IPS-15b (cell line): ENCODE measurements around the gene DLEU7.
A peak's percentile ranks its signal among the peaks of the same experiment; 100 is the strongest.

Source experiments
- H3K27me3 ChIP-seq: one replicate; pipeline ENCODE4 v1.6.1; 2013; ENCODE audit warnings: low read length; ENCODE audit not compliant: control insufficient read depth, insufficient read depth
- H3K36me3 ChIP-seq: one replicate; pipeline ENCODE4 v1.6.1; 2013; ENCODE audit warnings: low read length; ENCODE audit not compliant: control insufficient read depth, insufficient read depth
- H3K4me1 ChIP-seq: one replicate; pipeline ENCODE4 v1.6.1; 2013; ENCODE audit warnings: mild to moderate bottlenecking, low read length; ENCODE audit not compliant: control insufficient read depth, insufficient read depth
- H3K4me3 ChIP-seq: one replicate; pipeline ENCODE4 v1.5.1; 2013; ENCODE audit warnings: low read depth, low read length
- H3K9ac ChIP-seq: one replicate; pipeline ENCODE4 v1.6.1; 2013; ENCODE audit warnings: low read depth, mild to moderate bottlenecking, low read length
- H3K9me3 ChIP-seq: one replicate; pipeline ENCODE4 v1.6.1; 2013; ENCODE audit warnings: mild to moderate bottlenecking, low read length; ENCODE audit not compliant: control insufficient read depth, insufficient read depth

DLEU7 gene

GRCh38 chr13:50871405-50871804, 27.9 kb upstream of the DLEU7 start:
- Histone ChIP-seq H3K36me3 (no peaks in the 10 kb centered on the region), H3K4me3 (no peak overlapping the region), H3K9me3 (no peaks in the 10 kb centered on the region), H3K9ac (no peak overlapping the region), H3K27me3 (no peaks in the 10 kb centered on the region), H3K4me1 (peaks cover 3% of the 10 kb centered on the region)

- no peak overlapping the region for H3K9ac ChIP-seq
Measured at GRCh38 chr13:50867637-50867945, 24.1 kb upstream of the DLEU7 start.

GRCh38 chr13:50866817-50867636, 23.5 kb upstream of the DLEU7 start:
- H3K36me3 ChIP-seq = no peaks in the 10 kb centered on the region
- no peaks in the 10 kb centered on the region for H3K27me3 ChIP-seq
- no peaks in the 10 kb centered on the region for H3K9me3 ChIP-seq
- H3K9ac ChIP-seq = no peak overlapping the region
- no peak overlapping the region for H3K4me3 ChIP-seq
- peaks cover 3% of the 10 kb centered on the region for H3K4me1 ChIP-seq

More at GRCh38 chr13:50867637-50867945, 24.1 kb upstream of the DLEU7 start:
- Histone ChIP-seq H3K9me3 (no peaks in the 10 kb centered on the region), H3K27me3 (no peaks in the 10 kb centered on the region), H3K36me3 (no peaks in the 10 kb centered on the region), H3K4me1 (peaks cover 3% of the 10 kb centered on the region), H3K4me3 (no peak overlapping the region)

GRCh38 chr13:50864492-50864891, 21.0 kb upstream of the DLEU7 start:
- peaks cover 3% of the 10 kb centered on the region for H3K4me1 ChIP-seq
- no peaks in the 10 kb centered on the region for H3K27me3 ChIP-seq
- H3K4me3 ChIP-seq = no peak overlapping the region
- H3K36me3 ChIP-seq = no peaks in the 10 kb centered on the region
- H3K9me3 ChIP-seq = no peaks in the 10 kb centered on the region
- no peak overlapping the region for H3K9ac ChIP-seq

GRCh38 chr13:50855681-50856080, 12.2 kb upstream of the DLEU7 start:
- no peak overlapping the region for H3K4me3 ChIP-seq
- no peak overlapping the region for H3K9ac ChIP-seq
- H3K4me1 ChIP-seq = no peaks in the 10 kb centered on the region
- no peaks in the 10 kb centered on the region for H3K9me3 ChIP-seq
- H3K27me3 ChIP-seq = no peaks in the 10 kb centered on the region
- H3K36me3 ChIP-seq = no peaks in the 10 kb centered on the region

- H3K9ac ChIP-seq = no peak overlapping the region
Measured at GRCh38 chr13:50850445-50850844, 7.0 kb upstream of the DLEU7 start.

GRCh38 chr13:50847501-50847900, 4.0 kb upstream of the DLEU7 start:
- H3K27me3 ChIP-seq = peaks cover 14% of the 10 kb centered on the region
- H3K4me3 ChIP-seq = no peak overlapping the region
- peaks cover 6% of the 10 kb centered on the region for H3K4me1 ChIP-seq
- H3K36me3 ChIP-seq = no peaks in the 10 kb centered on the region
- no peak overlapping the region for H3K9ac ChIP-seq
- H3K9me3 ChIP-seq = no peaks in the 10 kb centered on the region

More at GRCh38 chr13:50850445-50850844, 7.0 kb upstream of the DLEU7 start:
- Histone ChIP-seq H3K4me1 (no peaks in the 10 kb centered on the region), H3K27me3 (peaks cover 3% of the 10 kb centered on the region), H3K9me3 (no peaks in the 10 kb centered on the region), H3K4me3 (no peak overlapping the region), H3K36me3 (no peaks in the 10 kb centered on the region)

GRCh38 chr13:50846861-50847475, 3.5 kb upstream of the DLEU7 start:
- Histone ChIP-seq H3K9ac (no peak overlapping the region), H3K36me3 (no peaks in the 10 kb centered on the region), H3K27me3 (peaks cover 19% of the 10 kb centered on the region), H3K9me3 (no peaks in the 10 kb centered on the region), H3K4me3 (no peak overlapping the region), H3K4me1 (peaks cover 11% of the 10 kb centered on the region)

GRCh38 chr13:50845211-50845610, 1.7 kb upstream of the DLEU7 start:
- H3K27me3 ChIP-seq = peaks cover 19% of the 10 kb centered on the region
- no peaks in the 10 kb centered on the region for H3K9me3 ChIP-seq
- no peak overlapping the region for H3K4me3 ChIP-seq
- H3K4me1 ChIP-seq = peaks cover 11% of the 10 kb centered on the region
- no peaks in the 10 kb centered on the region for H3K36me3 ChIP-seq
- H3K9ac ChIP-seq = no peak overlapping the region

GRCh38 chr13:50844084-50844875, 788 bp upstream of the DLEU7 start:
- no peaks in the 10 kb centered on the region for H3K9me3 ChIP-seq
- H3K36me3 ChIP-seq = no peaks in the 10 kb centered on the region
- peak overlapping the region; percentile 70 for H3K4me3 ChIP-seq
- H3K4me1 ChIP-seq = peaks cover 11% of the 10 kb centered on the region
- no peak overlapping the region for H3K9ac ChIP-seq
- peaks cover 19% of the 10 kb centered on the region for H3K27me3 ChIP-seq

- H3K4me3 ChIP-seq = peak overlapping the region; percentile 70
- peaks cover 19% of the 10 kb centered on the region for H3K27me3 ChIP-seq
- H3K9ac ChIP-seq = peak overlapping the region; percentile 40
- H3K36me3 ChIP-seq = no peaks in the 10 kb centered on the region
- H3K4me1 ChIP-seq = peaks cover 11% of the 10 kb centered on the region
- no peaks in the 10 kb centered on the region for H3K9me3 ChIP-seq
Measured at GRCh38 chr13:50842990-50843256, 569 bp downstream of the DLEU7 start.
